NCI-H1436 treated with DMSO at 0.1 percent for 48 hours (cell line): Measurements from ENCODE around the gene SMG7.

Experiments
- DNase-seq: peaks from one replicate; lab custom pipeline; 2025; lab: John Stamatoyannopoulos, UW

SMG7 gene

GRCh38 chr1:183562701-183563100 lies 90.4 kb downstream of the SMG7 start:
- DNase-seq = no peak

GRCh38 chr1:183565261-183565660 lies 93.0 kb downstream of the SMG7 start:
- no peak for DNase-seq

- DNase-seq = no peak
These were observed 93.7 kb downstream of the SMG7 start for GRCh38 chr1:183566026-183566425.

GRCh38 chr1:183567584-183567983 lies 95.3 kb downstream of the SMG7 start:
- no peak for DNase-seq

GRCh38 chr1:183568176-183569021 lies 96.1 kb downstream of the SMG7 start:
- no peak for DNase-seq

GRCh38 chr1:183569141-183569540 lies 96.8 kb downstream of the SMG7 start:
- no peak for DNase-seq

- DNase-seq = no peak
These were observed 97.5 kb downstream of the SMG7 start for GRCh38 chr1:183569801-183570200.

GRCh38 chr1:183570451-183570850 lies 98.2 kb downstream of the SMG7 start:
- DNase-seq = no peak

- DNase-seq = no peak
These were observed 99.5 kb downstream of the SMG7 start for GRCh38 chr1:183571678-183572268.

- DNase-seq = no peak
These were observed 100.4 kb downstream of the SMG7 start for GRCh38 chr1:183572721-183573120.

GRCh38 chr1:183575606-183576005 lies 103.3 kb downstream of the SMG7 start:
- no peak for DNase-seq

- no peak for DNase-seq
These were observed 104.2 kb downstream of the SMG7 start for GRCh38 chr1:183576537-183576936.

GRCh38 chr1:183577897-183578465 lies 105.7 kb downstream of the SMG7 start:
- no peak for DNase-seq

- DNase-seq = no peak
These were observed 106.6 kb downstream of the SMG7 start for GRCh38 chr1:183578856-183579255.

GRCh38 chr1:183580281-183580682 lies 108.0 kb downstream of the SMG7 start:
- no peak for DNase-seq

- DNase-seq = no peak
These were observed 109.9 kb downstream of the SMG7 start for GRCh38 chr1:183582021-183582713.

GRCh38 chr1:183583466-183583865 lies 111.2 kb downstream of the SMG7 start:
- no peak for DNase-seq

GRCh38 chr1:183584147-183584546 lies 111.8 kb downstream of the SMG7 start:
- no peak for DNase-seq

GRCh38 chr1:183585038-183585437 lies 112.7 kb downstream of the SMG7 start:
- no peak for DNase-seq

- no peak for DNase-seq
These were observed 114.2 kb downstream of the SMG7 start for GRCh38 chr1:183586455-183586854.

GRCh38 chr1:183586926-183587325 lies 114.6 kb downstream of the SMG7 start:
- DNase-seq = no peak

GRCh38 chr1:183588827-183589226 lies 116.5 kb downstream of the SMG7 start:
- no peak for DNase-seq

- no peak for DNase-seq
These were observed 117.1 kb downstream of the SMG7 start for GRCh38 chr1:183589384-183589783.
